ENCODE results near the gene ARHGAP19.
A peak's percentile ranks its signal among the peaks of the same experiment; 100 is the strongest.

Gene ARHGAP19

DNA sequence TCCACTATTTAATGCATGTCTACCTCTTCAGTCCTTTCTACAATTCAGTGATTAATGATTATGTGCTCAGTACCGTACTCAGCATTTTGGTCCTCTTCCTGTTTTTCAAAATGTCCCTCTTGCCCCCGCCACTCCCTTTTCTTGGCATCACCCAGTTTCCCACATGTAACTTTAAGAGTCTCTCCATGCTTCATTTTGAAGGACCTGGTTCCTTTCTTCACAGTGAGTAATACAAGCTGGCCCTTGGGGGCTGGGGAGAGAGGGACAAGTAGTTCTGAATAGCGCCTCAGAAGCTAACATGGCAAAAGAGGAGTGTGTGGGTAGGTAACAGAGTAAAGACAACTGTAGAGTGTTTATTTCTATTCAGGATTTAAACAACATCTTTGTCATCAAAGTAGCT, 72.1 kb downstream of the ARHGAP19 start:
- no peak for DNase-seq (ENCODE audit: insufficient read length)
- FAIRE-seq, result no peak
- TF ChIP-seq POLR2A (IDR thresholded peaks at IDR 0.05; ENCODE audit: low read depth, low read length) (no peak), TAF1 (IDR thresholded peaks at IDR 0.05; ENCODE audit: borderline replicate concordance, low read depth, low read length) (no peak), POLR2AphosphoS5 (IDR thresholded peaks at IDR 0.05; ENCODE audit: low read depth, low read length) (no peak)

GRCh38 chr10:97217299-97217698, 75.1 kb downstream of the ARHGAP19 start:
- DNase-seq (ENCODE audit: insufficient read length) (no peak), FAIRE-seq (no peak)
- TF ChIP-seq TAF1 (IDR thresholded peaks at IDR 0.05; ENCODE audit: borderline replicate concordance, low read depth, low read length) (no peak), POLR2AphosphoS5 (IDR thresholded peaks at IDR 0.05; ENCODE audit: low read depth, low read length) (no peak), POLR2A (IDR thresholded peaks at IDR 0.05; ENCODE audit: low read depth, low read length) (no peak)

DNA sequence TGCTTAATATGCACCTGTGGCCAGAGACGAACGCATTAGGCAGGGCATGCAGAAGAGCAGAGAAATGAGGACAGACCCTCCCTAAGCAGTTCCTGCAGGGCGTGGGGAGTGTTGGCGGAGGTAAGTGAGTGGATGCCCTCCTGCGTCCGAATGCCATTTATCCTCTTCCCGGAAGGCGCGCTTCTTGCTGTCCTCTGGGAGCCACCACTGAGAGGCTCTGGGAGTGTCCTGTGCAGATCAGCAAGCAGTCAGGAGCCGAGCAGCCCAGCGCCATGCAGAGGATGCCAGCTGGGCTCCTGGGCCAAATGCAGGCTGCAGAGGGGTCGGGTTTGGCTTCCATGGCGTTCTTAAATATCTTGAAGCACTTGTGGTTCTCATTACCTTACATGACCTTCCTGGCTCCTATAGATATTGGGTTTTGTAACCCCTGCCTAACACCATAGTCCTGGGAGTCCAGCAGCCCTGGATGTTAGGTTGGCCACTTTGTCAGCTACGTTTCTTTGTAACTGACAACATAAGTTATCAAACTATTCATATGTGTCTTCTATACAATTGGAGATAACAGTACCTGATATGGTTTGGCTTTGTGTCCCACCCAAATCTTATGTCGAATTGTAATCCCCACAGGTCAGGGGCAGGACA, 76.7 kb downstream of the ARHGAP19 start:
- DNase-seq (ENCODE audit: insufficient read length) (no peak), FAIRE-seq (no peak)
- TF ChIP-seq TAF1 (IDR thresholded peaks at IDR 0.05; ENCODE audit: borderline replicate concordance, low read depth, low read length) (no peak), POLR2A (IDR thresholded peaks at IDR 0.05; ENCODE audit: low read depth, low read length) (no peak), POLR2AphosphoS5 (IDR thresholded peaks at IDR 0.05; ENCODE audit: low read depth, low read length) (no peak)

- FAIRE-seq, result no peak
- TF ChIP-seq TAF1 (IDR thresholded peaks at IDR 0.05; ENCODE audit: borderline replicate concordance, low read depth, low read length) (no peak), POLR2AphosphoS5 (IDR thresholded peaks at IDR 0.05; ENCODE audit: low read depth, low read length) (no peak), POLR2A (IDR thresholded peaks at IDR 0.05; ENCODE audit: low read depth, low read length) (no peak)
- no peak for DNase-seq (ENCODE audit: insufficient read length)
Measured at GRCh38 chr10:97213431-97213830, 79.0 kb downstream of the ARHGAP19 start.

DNA sequence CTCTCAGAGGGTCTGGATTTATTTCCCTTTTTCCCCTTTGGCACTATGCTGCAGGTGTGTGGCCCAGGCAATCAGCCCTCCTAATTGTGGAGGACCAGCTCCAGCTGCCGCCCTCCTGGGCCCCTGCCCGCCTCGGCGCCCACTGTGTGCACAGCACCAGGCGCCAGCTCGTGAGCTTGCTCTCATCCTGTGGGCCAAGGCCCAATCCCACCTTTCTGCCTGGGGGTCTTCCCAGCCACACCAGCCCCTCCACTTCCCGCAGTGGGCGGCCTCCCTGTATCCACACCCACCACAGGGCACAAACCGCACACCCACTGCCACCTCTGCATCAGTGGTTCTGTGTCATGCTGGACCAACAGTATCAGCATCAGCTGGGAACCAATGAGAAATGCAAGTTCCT, 81.2 kb downstream of the ARHGAP19 start:
- DNase-seq (ENCODE audit: insufficient read length) (no peak), FAIRE-seq (no peak)
- TF ChIP-seq POLR2A (IDR thresholded peaks at IDR 0.05; ENCODE audit: low read depth, low read length) (no peak), POLR2AphosphoS5 (IDR thresholded peaks at IDR 0.05; ENCODE audit: low read depth, low read length) (no peak), TAF1 (IDR thresholded peaks at IDR 0.05; ENCODE audit: borderline replicate concordance, low read depth, low read length) (no peak)

DNA sequence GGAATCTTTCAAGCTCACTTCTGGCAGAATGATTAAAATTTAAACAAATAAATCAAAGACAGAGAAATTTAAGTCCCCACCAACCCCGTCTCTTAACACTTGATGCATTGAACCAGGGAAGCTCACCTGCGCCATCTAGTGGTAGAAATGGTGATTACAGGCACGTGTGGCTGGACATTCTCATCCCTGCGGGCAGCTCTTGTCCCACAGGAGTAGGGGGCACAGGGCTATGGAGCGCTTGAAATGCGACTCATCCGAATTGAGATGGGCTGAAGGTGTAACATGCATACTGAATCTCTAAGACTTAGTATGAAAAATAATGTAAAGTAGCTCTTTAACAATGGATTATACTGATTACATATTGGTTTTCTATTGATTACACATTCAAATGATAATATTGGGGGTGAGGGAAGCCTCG, 81.9 kb downstream of the ARHGAP19 start:
- DNase-seq (ENCODE audit: insufficient read length), result no peak
- TF ChIP-seq POLR2A (IDR thresholded peaks at IDR 0.05; ENCODE audit: low read depth, low read length) (no peak), POLR2AphosphoS5 (IDR thresholded peaks at IDR 0.05; ENCODE audit: low read depth, low read length) (no peak), TAF1 (IDR thresholded peaks at IDR 0.05; ENCODE audit: borderline replicate concordance, low read depth, low read length) (no peak)
- peak; percentile 86 for FAIRE-seq

- no peak for FAIRE-seq
- no peak for TF ChIP-seq POLR2AphosphoS5 (IDR thresholded peaks at IDR 0.05; ENCODE audit: low read depth, low read length)
- no peak for TF ChIP-seq POLR2A (IDR thresholded peaks at IDR 0.05; ENCODE audit: low read depth, low read length)
- TF ChIP-seq TAF1 (IDR thresholded peaks at IDR 0.05; ENCODE audit: borderline replicate concordance, low read depth, low read length), result no peak
- no peak for DNase-seq (ENCODE audit: insufficient read length)
Measured at GRCh38 chr10:97207756-97208346, 84.6 kb downstream of the ARHGAP19 start.

DNA sequence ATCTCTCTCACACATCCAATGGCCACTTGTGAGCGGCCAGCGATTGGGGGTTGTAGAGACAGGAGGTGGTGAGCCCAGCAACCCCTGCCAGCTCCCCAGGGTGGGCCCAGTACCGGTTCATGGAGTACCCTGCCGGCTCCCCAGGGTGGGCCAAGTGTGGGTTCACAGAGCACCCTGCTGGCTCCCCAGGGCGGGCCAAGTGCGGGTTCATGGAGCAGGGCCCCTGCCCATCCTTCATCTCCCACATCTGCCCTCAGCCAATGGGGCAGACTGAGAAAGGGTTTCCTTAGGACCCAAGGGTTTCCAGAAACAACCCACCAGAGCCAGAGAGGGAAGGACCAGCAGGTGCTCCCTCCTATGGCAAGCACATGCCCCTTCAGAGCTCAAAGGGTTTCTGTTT, 85.3 kb downstream of the ARHGAP19 start:
- TF ChIP-seq TAF1 (IDR thresholded peaks at IDR 0.05; ENCODE audit: borderline replicate concordance, low read depth, low read length) (no peak), POLR2A (IDR thresholded peaks at IDR 0.05; ENCODE audit: low read depth, low read length) (no peak), POLR2AphosphoS5 (IDR thresholded peaks at IDR 0.05; ENCODE audit: low read depth, low read length) (no peak)
- DNase-seq (ENCODE audit: insufficient read length), result no peak
- no peak for FAIRE-seq

DNA sequence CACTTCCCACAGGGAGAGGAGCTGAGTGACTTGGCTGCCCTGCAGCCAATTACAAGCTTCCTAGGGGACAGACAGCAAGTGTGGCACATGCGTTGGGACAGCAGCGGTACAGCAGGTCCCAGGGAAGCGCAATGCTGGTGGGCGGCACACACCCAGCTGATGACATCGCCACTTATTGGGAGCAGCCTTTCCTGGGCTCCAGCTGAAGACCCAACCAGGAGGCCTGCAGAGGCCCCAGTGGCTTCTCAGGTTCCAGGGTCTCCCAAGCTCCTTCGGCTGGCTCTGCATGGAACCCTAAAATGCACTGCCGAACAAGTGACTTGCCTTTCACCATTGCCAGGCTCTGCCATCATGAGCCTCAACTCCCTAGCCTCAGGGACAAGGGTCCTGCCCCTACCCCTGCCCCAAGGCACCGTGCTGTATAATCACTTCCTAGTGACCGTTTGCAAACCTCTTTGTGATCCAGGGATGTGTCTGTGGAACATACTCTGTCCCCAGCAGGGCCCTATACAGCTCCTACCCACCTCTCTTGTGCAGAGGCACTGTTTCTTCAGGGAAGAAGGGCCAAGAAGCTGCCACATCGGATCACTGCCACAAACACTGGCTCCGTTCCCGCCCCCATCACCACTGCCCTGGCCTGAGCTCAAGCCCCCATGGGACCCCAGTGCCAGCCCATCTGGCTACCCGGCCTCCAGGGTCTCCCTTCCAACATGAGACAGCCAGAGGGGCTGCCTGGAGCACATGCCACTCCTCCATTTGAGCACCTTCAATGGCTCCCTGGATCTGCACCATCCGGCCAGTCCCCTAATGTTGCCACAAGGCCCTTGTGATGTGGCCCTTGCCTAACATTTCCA, 87.4 kb downstream of the ARHGAP19 start:
- no peak for DNase-seq (ENCODE audit: insufficient read length)
- FAIRE-seq, result no peak
- TF ChIP-seq TAF1 (IDR thresholded peaks at IDR 0.05; ENCODE audit: borderline replicate concordance, low read depth, low read length) (no peak), POLR2A (IDR thresholded peaks at IDR 0.05; ENCODE audit: low read depth, low read length) (no peak), POLR2AphosphoS5 (IDR thresholded peaks at IDR 0.05; ENCODE audit: low read depth, low read length) (no peak)

GRCh38 chr10:97203220-97203619, 89.2 kb downstream of the ARHGAP19 start:
- TF ChIP-seq POLR2A (IDR thresholded peaks at IDR 0.05; ENCODE audit: low read depth, low read length), result no peak
- no peak for TF ChIP-seq TAF1 (IDR thresholded peaks at IDR 0.05; ENCODE audit: borderline replicate concordance, low read depth, low read length)
- TF ChIP-seq POLR2AphosphoS5 (IDR thresholded peaks at IDR 0.05; ENCODE audit: low read depth, low read length), result no peak
- FAIRE-seq, result no peak
- no peak for DNase-seq (ENCODE audit: insufficient read length)

DNA sequence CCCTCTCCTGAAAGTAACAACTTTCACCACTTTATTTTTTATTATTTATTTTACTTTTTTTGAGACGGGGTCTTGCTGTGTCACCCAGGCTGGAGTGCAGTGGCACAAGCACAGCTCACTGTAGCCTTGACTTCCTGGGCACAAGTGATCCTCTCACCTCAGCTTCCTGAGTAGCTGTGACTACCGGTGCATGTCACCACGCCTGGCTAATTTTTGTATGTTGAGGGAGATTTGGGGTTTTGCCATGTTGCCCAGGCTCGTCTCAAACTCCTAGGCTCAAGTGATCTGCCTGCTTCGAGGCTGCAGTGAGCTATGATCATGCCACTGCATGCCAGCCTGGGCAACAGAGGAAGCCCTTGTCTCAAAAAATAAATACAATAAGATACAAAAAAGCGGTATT, 91.8 kb downstream of the ARHGAP19 start:
- no peak for DNase-seq (ENCODE audit: insufficient read length)
- peak; percentile 71 for FAIRE-seq
- no peak for TF ChIP-seq POLR2AphosphoS5 (IDR thresholded peaks at IDR 0.05; ENCODE audit: low read depth, low read length)
- no peak for TF ChIP-seq POLR2A (IDR thresholded peaks at IDR 0.05; ENCODE audit: low read depth, low read length)
- TF ChIP-seq TAF1 (IDR thresholded peaks at IDR 0.05; ENCODE audit: borderline replicate concordance, low read depth, low read length), result no peak

Measured in GM12892 (cell line).